GM21576 (cell line): ENCODE measurements around the gene PARD3.

Source experiments
- ATAC-seq: cut with Tn5 transposase; IDR thresholded peaks from one replicate; pipeline ENCODE4 v1.9.1; 2021; ENCODE audit warnings: mild to moderate bottlenecking, moderate library complexity; ENCODE audit not compliant: unreplicated experiment

Gene PARD3

DNA sequence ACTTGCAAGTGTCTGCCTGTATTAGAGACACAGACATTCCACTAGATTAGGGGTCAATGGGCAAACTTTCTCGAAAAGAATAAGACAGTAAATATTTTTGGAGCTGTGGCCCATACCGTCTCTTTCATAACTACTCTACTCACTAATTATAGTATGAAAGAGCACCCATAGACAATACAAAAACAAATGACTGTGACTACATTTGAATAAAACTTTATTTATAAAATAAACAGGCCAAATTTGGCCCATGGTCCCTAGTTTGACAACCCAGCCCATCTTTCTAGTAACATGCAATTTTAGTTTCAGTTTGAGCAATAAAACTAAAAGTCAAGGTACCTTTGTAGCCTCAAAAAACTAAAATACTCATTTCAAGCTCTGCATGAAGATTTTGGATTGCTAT is 294.6 kb downstream of the PARD3 start:
- no peak for ATAC-seq

- no peak for ATAC-seq
These were observed 295.0 kb downstream of the PARD3 start for GRCh38 chr10:34520084-34520483.

DNA sequence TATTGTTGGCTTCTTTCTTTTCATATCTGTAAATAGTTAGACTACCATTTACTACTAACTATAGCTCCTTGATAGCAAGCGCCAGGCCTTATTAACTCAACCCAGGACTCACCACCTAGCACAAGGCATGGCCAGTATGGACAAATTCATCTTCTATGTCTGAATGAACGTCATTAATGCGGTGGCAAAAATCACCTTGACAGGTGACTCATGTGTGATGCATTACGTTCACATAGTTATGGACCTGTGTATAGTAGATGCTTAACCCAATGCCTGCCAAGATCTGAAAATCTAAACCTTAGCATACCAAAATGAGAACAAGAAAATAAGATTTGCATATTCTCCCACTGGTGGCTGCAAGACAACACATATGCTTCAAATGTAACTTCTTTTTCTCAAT is 300.8 kb downstream of the PARD3 start:
- ATAC-seq: no peak

DNA sequence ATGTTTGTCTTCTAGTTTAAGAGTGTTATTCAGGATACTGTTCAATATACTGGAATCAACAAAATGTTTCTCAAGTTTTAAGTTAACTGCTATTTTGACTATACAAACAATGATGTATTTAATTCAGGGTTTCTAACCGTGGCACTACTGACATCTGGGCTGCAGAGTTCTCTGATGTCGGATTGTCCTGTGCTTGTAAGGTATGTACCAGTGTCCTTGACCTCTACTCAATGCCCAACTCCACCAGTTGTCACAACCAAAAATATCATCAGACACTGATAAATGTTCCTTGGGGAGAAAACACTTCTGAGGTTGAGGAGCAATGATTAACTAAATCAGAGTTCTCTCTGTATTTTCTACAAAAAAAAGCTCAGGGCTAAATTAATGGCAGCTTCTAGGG is 301.5 kb downstream of the PARD3 start:
- no peak for ATAC-seq

- no peak for ATAC-seq
These were observed 307.9 kb downstream of the PARD3 start for GRCh38 chr10:34507217-34507616.

- no peak for ATAC-seq
These were observed 308.3 kb downstream of the PARD3 start for GRCh38 chr10:34506786-34507185.

DNA sequence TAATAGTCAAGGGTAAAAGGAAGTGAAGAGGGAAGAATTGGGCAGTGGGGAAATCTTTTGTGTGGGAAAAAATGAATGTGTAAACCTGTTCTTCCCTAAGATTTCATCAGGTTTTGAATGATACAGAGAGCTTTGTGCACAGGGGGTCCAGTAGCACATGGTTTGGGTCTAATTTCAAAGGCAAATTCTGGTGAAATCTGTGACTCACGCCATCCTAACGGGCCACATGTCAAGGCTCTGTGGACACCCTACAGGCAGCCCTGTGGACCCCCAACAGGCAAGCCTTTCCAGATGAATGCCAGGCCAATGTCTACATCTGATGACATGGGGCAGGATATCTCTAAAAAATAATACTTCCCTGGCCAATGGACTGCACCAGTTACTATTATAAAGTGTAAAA is 309.8 kb downstream of the PARD3 start:
- no peak for ATAC-seq

- ATAC-seq: no peak
These were observed 310.6 kb downstream of the PARD3 start for GRCh38 chr10:34504534-34504933.

DNA sequence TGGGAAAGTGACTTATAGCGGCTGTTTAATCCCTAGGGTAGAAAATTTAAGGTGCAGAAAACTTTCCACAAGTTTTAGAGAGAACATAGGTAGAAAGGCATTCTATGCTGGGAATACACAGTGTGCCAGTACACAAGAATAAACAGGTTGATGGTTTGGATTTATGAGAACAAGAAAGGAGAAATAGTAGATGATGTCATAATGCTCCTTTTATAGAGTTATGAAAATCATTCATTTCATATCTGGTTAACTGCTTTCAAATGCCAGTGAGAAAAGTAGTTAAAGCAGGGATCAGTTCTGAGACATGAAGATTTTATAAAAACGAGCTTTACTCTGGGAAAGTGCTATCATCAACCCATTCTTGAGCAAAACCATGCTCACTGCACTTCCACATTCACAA is 311.4 kb downstream of the PARD3 start:
- ATAC-seq: no peak

DNA sequence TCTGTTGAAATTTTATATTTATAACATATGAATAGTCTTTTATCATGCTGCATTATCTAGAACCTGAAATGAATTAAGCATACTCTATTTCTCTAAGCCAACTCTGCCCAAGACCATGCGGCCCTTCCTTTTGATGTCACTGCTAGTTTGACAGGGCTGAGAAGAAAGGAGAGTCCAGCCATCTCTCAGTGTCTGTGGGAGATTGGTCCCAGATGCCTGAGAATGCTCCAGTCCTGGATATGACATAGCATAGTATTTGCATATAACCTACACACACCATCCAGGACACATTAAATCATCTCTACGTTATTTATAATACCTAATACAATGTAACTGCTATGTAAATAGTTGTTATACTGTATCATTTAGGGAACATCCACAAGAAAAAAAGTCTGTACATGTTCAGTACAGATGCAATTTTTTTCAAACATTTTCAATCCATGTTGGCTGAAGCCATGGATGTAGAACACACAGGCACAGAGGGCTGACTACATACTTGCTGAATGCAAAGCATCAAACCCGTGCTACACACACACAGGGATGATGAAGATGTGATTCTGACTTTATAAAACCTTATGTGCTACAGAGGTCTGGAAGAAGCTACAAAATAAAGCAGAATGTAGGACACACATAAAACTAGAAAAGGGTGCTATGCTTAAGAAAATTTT is 315.4 kb downstream of the PARD3 start:
- ATAC-seq: no peak

DNA sequence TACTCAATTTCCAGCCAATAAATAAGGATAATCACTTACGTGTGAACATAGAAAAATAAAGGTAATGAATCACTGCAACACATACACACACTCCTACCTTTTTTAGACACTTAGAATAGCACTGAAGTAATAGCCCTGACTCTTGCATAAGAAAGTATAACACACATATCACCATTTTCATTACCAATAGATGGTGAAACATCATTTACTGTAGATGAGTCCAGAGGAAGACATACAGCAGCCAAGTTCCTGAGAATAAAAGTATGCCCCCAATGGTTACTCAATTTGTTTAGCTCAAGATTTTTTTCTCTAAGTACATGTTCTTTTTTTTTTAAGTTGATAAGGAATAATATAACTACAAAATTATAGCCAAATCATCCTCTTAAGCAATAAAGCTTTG is 316.3 kb downstream of the PARD3 start:
- ATAC-seq: no peak

DNA sequence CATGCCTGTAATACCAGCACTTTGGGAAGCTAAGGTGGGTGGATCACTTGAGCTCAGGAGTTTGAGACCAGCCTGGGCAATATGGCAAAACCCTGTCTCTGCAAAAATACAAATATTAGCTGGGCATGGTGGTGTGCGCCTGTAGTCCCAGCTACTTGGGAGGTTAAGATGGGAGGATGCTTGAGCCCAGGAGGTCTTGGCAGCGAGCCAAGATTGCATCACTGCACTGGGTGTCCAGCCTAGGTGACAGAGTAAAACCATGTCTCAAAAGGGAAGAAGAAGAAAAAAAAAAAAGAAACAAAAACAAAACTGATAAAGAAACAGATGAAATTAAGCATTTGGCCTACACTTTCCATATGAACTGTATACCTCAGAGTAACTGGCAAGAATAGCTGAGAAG is 319.2 kb downstream of the PARD3 start:
- no peak for ATAC-seq

DNA sequence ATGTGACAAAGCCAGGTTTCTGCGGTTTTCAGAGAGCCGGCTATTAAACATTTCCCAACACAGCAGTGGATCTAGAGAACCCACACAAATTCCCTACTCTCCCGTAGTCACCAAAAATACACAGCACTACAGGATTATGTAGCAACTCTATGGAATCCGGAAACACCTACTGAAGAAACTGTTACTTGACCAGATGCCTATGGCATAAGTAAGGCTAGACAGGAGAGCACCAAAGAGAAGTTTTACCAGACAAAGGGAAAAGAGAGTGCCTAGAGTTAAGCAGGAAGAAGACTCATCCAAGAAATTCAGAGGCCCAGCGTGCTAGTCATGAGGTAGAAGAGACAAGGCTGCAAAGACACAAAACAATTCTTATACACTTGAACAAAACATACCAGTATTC is 321.1 kb downstream of the PARD3 start:
- ATAC-seq: no peak

DNA sequence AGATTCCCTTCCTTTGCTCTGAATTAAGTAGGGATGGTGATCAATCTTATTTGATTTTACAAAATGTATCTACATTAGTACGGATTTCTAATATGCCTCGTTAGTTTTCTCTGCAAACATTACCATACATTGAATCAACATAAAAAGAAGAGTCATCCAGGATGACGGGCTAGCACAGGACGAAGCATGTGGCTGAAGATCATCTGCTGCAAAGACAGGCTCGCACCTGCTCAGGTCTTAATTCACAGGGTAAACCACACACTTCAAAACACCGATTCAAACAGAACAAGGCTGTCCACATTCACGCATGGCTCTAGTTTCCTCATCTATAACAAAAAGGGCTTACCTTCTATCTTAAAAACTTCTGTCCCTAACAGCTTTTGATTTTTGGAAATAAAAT is 323.0 kb downstream of the PARD3 start:
- ATAC-seq: no peak

DNA sequence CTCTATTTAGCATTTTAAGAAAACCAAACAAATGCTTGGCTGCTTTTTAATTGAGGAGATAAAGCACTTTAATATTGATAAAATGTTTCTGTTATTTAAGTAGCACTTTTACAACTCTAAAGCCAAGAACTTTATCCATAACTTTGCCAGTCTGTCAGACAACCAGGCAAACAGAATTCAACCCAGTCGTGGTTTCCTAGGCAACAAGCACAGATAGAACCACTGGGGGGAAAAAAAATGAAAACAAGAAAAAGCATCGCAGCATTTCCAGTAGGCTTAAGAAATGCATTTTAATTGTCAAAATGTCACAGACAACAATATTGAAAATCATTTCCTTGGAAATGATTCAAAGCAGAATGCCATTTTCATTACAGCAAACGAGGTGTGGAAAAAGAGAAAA is 323.4 kb downstream of the PARD3 start:
- ATAC-seq: no peak

GRCh38 chr10:34489973-34490745 is 324.9 kb downstream of the PARD3 start:
- no peak for ATAC-seq

DNA sequence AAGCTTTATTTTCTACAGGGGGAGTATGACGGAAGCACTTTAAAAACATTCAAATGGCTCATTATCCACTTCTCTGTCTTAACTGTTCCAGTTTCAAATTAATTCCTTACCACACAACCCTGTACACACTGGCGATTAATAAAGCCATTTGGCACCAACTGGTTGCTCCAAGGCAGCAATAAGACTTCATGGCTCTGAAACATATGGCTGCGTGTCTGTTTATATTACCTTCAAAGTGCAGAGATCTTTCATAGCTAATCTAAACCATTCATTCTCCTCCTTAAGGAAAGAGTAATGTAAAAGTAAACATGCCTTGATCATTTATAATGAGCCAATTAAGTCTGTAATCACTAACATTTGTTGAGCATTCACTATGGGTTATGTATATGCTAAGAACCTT is 325.7 kb downstream of the PARD3 start:
- no peak for ATAC-seq

DNA sequence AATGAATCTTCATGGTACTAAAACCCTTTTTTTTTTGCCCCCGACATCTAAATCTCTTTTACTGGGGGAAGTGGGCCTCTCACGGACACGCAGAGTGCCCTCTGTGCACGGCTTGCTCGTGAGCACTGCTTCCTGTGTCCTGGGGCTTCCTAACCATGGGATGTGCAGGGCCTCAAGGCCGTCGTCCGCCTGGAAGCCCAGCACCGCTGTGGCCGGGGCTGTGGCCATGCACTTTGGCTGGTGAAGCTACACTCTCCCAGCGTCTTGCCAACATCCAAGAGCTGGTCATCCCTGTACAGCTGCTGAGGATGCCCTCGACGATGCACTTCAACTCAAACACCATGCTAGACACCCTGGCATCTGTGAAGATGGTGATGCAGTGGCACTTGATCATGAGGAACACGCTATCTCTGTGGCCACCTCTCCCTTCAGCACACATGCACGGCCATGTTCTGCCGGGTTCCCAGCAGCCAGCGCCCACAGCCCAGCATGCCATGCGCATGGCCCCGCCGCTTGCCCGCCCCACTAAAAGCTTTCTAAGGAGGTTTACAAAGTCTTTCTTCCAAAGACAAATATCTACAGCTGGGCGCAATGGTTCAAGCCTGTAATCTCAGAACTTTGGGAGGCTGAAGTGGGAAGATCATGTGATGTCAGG is 326.5 kb downstream of the PARD3 start:
- ATAC-seq: no peak

DNA sequence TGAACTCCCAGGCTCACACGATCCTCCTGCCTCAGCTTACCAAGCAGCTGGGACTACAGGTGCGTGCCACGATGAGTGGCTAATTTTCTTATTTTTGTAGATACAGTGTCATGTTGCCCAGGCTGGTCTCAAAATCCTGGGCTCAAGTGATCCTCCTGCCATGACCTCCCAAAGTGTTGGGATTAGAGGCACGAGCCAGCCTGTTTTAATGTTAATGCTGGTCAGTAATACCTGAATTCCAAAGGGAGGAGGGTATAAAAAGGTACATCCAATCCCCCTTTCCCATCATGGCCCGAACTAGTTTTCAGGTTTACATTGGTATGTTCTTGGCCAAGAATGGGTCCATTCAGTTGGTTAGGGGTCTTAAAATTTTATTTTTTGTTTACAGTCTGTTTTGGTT is 329.1 kb downstream of the PARD3 start:
- no peak for ATAC-seq

DNA sequence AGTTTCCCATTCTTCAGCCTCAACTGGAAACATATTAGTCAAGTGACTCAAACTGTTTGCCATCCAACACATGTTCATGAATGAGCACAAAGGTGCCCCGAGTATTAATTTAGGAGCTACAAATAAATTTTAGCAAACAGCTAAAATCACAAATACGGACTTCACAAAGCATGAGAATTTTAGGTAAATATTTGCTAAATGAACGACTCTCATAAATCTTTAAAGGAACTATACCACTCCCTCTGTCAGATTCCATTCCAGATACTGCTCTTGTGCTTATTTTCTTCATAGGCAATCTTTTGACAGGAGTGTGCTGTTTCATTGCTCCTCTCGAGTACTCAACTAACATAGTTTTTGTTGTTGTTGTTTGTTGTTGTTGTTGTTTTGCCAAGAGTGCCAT is 330.9 kb downstream of the PARD3 start:
- no peak for ATAC-seq

GRCh38 chr10:34480345-34480744 is 334.8 kb downstream of the PARD3 start:
- no peak for ATAC-seq

GRCh38 chr10:34479520-34480179 is 335.4 kb downstream of the PARD3 start:
- no peak for ATAC-seq
